KG1 (cell line): ENCODE data around the gene SLC13A3.

ENCODE experiments used
- DNase-seq: peaks from one replicate; lab custom pipeline; 2025; lab: John Stamatoyannopoulos, UW

SLC13A3 gene, protein sequence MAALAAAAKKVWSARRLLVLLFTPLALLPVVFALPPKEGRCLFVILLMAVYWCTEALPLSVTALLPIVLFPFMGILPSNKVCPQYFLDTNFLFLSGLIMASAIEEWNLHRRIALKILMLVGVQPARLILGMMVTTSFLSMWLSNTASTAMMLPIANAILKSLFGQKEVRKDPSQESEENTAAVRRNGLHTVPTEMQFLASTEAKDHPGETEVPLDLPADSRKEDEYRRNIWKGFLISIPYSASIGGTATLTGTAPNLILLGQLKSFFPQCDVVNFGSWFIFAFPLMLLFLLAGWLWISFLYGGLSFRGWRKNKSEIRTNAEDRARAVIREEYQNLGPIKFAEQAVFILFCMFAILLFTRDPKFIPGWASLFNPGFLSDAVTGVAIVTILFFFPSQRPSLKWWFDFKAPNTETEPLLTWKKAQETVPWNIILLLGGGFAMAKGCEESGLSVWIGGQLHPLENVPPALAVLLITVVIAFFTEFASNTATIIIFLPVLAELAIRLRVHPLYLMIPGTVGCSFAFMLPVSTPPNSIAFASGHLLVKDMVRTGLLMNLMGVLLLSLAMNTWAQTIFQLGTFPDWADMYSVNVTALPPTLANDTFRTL

DNA sequence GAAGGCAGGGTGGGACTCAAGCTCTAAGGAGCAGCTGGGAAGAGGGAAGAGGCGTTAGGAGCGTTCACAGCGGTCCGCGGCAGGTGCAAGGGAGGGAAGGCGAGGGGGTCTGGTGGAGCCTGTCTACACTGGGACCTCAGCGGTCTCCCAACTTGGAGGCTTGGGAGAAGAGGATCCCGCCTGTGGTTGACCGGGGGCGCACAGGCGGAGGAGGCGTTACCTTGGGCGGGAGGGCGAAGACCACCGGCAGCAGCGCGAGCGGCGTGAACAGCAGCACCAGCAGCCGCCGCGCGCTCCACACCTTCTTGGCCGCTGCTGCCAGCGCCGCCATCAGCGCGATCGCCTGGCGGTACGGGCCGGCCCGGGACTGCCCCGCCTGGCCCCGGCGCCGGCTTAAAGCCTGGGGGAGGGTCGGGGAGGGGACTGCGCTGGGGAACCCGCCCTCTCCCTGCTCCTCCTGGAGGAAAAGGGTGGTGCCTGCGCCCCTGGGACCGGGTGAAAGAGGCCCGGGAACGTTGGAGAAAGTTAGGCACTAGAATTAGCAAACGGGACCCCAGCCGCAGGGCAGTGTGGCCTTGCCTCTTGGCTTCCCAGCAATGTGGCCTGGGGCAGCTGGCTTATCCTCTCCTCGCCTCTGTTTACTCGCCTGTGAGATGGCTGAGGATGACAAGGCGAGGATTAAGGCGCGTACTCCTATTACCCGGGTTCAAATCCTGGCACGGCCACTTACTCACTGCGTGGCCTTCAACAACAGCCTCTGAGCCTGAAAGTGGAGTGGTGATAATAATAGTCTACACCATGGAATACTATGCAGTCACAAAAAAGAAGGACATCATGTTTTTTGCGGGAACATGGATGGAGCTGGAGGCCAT, at the start of gene SLC13A3:
Gene SLC13A3, minus strand, starts transcription at position 369 of the 872 bp plus-strand sequence. Its CDS starts 38 bp downstream, at position 331.
- no peak for DNase-seq

DNA sequence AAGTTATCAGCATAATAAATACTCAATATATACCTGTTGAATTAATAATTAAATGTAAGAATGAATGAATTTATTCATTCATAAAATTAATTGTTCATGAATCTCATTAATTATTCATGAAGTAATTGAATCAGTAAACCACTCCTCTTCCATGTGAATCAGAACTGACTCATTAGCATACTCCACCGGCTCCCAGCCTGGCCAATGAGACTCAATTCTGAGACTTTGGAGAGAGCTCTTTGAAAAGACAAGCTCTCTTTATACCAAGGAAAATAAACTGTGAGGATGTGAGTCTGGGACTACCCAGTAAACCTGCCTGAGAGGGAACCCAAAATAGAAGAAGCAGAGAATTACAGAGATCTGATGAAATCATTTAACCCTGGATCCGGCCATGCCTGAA, 49.8 kb upstream of the SLC13A3 start:
- no peak for DNase-seq

DNA sequence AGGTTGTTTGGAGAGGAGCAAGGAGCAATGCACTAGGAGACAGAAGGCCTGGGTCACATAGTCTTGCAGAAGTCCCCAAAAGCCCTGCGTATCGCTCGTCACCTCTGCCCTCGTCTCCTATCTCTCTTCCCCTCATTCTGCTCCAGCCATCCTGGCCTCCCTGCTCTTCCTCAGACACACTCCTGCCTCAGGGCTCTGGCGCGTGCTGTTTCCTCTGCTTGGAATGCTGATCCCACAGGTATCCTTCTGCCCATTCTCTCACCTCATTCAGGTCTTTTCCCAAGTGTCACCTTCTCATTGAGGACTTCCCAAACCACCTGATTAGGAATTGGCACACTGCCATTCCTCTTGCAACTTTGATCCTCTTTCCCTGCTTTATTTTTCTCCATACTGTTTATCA, 49.2 kb upstream of the SLC13A3 start:
- no peak for DNase-seq

DNA sequence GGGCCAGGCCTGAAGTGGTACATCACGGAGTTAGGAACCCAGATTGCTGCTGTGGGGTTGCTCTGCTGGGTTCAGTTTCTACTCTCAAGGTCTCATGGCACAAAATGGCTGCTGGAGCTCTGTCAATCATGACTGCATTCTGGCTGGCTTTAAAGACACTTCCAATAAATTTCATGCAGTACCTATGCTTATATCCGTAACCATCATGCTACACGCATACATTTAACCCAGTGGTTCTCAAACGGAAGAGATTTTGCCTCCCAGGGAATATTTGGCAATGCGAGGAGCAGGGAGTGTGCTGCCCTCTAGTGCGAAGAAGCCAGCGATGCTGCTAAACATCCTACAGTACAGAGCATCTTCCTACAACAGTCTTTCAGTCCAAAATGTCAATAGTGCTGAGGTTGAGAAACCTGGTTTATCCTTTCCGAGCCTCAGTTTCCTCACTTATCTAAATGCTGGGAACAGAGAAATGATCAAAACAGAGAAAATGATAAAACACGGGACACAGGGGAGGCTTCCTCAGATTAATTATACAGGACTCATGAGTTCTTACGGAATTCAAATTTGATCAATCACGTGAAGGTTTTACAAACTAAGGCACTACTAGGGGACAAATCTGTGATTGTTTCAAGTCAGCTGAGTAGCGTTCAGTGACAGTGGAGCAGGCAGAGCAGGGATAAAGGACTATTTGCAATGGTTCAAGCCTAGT, 48.5 kb upstream of the SLC13A3 start:
- no peak for DNase-seq

DNA sequence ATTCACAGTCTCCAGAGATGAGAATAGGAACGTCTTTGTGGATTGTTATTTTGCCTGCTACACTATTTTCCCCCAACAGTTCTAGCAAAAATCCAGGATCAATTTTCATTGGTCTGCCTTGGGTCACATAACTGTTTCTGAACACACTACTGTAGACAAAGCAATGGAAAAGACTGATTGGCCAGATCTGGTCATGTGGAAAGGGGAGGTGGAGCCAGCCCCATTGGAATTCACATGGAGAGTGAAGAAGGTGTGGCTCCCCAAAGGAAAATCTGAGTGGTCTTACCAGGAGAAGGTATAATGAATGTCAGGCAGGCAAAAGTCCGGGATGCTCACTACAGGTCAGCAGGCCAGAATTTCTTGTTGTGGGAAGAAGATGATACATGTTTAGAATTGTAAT, 47.5 kb upstream of the SLC13A3 start:
- no peak for DNase-seq

DNA sequence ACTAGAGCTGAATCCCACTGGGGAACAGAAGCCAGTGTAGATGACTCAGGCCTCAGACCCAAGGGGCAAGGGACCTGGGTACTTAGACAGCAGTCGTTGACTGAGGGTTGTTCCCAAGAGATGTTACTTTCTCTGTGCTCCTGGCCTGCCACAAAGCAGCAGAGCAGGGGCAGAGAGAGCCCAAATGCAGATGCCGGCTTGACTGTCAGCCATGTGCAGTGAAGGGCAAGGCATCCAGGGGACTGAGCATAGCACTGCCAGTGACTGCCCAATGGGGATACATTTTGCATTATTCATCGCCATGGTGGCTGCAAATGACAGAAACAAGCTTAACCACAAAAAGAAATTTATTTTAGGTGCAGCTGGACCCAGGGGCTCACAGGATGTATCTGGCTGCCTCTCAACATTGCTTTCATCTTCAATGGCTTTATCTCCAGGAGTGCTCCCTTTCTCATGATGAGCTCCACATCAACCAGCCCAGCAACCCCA, 45.6 kb upstream of the SLC13A3 start:
- no peak for DNase-seq

DNA sequence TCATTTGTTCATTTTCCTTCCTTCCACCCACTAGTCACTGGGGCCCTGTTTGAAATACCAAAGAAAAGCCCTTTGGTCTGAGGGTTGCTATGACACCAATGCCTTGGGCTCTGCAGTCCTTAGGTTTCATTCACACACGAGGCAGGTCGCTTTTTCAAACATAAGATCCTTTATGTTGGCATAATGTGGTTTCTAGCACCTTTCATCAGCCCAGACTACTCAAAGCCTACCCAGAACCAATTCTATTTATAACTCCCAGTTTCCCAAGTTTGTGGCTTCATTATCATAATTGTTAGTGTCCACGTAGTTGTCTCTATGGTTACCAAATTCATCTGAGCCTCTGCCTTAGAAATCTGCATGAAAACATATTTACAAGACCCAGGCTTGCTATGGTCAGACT, 44.6 kb upstream of the SLC13A3 start:
- DNase-seq, result no peak

DNA sequence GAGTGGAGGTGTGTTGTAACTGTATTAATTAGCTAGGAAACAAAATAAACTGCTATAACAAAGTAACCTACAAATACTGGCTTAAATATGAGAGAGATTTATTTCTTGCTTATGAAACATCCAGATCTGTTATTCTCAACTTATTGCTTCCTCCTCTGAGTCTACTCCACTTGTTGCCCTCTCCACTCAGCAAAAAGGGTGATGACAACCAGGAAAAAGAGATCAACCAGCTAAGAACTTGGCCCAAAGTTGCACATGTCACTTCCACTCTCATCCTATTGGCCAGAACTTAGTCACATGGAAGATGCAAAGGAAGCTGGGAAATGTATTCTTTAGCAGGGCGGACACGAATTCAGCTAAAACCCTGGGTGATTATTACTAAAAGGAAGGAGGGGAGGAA, 43.2 kb upstream of the SLC13A3 start:
- DNase-seq, result no peak

DNA sequence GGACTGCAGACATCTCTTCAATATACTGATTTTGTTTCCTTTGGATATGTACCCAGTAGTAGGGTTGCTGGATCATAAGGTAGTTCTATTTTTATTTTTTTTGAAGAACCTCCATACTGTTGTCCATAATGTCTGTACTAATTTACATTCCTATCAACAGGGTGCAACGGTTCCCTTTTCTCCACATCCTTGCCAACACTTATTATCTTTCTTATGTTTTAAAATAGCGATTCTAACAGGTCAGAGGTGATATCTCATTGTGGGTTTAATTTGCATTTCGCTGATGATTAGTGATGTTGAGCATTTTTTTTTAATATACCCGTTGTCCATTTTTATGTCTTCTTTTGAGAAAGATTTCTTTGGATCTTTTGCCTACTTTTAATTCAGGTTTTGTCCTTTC, 39.9 kb upstream of the SLC13A3 start:
- no peak for DNase-seq

DNA sequence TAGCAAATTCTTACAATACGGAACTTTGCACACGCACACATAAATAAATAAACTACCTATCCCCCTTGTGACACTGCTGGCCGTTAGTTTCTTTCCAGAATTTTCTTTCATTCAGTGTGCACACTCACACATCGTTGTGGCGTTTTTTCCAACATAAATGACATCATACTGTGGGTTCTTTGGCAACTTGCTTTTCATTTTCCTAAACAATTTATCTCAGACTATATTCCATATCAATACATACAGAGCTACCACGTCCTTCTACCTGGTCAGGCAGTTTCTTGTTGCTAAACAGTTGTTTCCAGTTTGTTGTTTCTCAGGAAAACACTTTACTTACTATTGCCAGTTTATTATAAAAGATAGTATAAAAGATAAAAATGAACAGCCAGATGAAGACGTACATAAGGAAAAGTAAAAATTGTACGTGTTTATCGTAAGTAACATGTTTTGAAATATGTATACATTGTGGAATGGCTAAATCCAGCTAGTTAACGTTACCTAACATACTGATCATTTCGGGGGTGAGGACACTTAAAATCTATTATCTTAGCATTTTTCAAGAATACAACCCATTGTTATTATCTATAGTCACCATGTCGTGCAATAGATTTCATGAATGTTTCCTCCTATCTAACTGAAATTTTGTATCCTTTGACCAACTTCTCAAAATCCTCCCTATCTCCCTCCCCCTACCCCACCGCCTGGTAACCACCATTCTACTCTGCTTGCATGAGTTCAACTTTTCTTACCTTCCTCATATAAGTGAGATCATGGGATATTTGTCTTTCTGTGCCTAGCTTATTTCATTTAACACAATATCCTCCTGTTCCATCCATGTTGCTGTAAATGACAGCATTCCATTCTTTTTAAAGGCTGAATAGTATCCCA, 39.2 kb upstream of the SLC13A3 start:
- no peak for DNase-seq

DNA sequence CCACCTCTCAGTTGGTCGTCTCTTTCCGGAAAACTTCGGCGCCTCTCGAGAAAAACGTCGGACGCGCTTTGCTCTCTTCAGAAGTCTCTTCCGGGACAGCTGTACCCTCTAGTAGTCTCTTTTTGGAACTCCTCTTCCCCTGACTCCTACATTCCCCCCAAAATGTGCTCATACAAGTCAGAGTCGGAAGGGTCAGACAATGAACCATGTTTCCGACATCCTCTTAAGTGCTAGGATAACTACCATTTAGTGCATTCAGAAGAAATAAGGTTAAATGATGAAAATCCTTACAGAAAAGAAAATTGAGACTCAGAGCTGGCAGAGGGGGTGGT, 38.5 kb upstream of the SLC13A3 start:
- DNase-seq, result no peak

DNA sequence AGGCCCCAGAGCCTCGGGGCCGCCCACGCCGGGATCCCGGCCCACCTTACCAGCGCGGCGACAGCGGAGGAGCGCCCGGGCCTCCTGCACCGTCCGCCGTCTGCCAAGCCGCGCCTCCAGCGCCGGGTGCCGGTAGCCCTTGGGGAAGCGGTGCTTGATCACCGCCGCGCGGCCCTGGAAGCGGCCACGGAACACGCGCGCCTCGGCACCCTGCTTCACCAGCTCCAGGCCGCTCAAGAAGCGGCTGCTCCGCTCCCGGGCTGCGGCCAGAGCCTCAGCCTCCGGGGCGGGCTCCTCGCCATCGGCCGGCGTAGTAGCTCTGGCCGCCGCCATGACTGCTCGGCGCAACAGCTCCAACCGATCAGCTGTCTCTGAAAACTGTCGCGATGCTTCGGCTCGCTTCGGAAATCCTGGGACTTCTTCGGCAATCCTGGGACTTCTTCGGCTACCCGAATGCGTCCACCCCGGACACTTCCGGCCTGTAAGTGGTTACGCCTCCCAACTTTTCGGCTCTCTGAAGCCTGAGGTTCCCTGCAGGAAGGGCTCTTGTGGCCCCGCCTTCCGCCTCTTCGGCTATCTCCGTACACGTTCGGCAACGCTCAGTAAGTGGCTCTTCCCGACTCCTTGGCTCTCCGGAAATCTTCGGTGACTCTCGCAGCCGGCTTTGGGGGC, 38.0 kb upstream of the SLC13A3 start, which contains the start of gene TP53RK:
Gene TP53RK, minus strand, starts transcription at position 363 of the 672 bp plus-strand sequence. Its CDS starts 30 bp downstream, at position 333.
- peak; percentile 98 for DNase-seq

DNA sequence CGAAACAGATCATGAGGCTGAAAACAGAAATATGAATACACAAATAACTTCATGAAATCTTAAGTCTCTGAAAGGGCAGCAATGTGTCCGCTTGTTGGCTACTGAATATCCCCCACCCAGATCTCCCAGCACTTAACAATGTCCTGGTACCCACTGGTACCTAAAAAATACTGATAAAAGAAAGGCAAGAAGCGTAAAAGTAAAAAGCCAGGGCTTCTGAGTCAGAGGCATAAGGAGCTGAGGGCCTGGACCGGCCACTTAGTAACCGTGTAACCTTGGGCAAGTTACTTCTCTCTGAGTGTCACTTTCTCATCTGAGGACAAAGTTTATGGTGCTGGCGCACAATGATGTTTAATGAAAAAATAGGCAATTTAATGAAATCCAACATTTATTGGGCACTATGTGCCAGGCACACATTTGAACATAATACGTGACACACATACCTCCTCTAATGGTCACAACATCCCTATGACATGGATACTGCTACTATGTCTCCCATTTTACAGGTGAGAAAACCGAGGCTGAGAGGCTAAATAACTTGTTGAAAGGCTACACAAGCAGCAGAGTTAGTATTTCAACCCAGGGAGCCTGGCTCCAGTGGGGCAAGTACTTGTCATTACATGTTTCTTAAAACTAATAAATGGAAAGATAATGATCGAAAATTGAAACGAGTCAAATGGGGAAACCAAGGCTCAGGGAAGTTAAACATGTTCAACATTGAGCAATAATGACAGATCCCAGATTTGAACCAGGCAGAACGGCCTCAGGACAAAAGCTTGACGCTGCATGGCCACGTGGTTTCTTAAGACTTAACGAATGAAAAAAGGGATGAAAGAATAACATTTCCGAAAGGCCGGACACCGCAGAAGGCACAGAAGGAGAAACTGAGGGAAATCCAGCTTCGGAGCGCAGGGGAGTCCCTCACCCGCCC, 37.2 kb upstream of the SLC13A3 start:
- DNase-seq, result no peak

DNA sequence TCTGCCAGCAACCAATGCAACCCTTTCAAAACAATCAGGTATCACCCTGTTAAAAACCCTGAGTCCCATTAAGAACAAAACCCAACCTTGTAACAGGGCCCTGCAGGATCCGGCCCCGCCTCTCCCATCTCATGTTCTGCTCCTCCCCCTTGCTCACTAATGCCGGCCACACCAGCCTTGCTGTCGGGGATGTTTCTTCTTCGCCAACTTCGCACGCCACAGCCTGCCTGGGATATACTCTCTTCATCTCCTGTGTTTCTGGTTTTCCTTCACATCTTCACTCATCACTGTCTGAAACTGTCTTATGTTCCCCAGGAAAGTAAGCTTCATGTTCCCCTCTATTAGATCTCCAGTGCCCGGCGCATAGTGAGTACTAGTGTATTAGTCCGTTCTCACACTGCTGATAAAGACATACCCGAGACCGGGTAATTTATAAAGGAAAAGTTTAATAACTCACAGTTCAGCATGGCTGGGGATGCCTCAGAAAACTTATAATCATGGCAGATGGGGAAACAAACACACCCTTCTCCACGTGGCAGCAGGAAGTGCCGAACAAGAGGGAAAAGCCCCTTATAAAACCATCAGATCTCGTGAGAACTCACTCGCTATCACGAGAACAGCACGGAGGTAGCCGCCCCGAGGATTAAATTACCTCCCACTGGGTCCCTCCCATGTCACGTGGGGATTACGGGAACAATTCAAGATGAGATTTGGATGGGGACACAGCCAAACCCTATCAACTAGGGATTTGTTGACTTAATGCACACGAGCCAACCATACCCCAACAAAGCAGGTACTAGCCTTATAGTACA, 32.9 kb upstream of the SLC13A3 start:
- no peak for DNase-seq

DNA sequence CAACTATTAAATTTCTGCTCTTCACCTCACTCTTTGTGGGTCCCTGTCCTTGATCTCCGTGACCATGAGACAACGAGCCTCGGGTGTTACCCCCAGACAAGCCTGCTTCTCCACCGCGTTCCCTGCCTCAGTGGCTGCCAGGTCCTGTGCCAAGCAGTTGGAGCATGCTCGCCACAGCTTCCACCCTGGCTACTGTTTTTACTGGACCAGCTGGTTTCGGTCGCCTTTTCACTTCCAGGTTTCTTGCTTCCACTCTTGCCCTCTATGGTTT, 32.3 kb upstream of the SLC13A3 start:
- no peak for DNase-seq

DNA sequence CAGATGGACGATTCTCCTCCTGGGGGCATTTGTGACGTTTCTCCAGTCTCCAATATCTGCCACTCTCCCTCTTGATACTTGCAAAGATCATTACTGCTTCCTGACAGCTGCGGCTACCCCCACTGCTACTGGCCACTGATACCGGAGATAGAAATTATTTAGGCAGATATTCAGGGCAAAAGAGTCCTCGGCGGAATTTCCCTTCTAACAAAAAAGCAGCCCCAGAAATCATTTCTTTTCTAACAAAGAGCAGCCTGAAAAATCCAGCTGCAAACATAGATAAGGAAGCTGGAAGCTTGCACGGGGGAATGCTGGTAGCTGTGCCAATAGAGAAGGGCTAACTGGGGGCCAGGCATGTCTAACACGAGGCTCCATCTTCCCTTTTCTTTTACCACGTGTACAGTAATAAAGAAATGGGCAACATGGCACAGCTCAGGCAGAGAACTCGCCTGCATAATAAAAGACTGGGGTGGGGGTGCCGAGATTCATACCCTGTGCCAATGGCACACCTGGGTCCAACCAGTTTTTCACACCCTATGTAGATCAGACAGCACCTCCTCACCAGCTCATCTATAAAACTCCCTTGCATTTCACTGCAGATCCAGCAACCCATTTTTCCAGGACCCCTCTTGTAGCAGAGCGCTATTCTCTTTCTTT, 31.9 kb upstream of the SLC13A3 start:
- no peak for DNase-seq

DNA sequence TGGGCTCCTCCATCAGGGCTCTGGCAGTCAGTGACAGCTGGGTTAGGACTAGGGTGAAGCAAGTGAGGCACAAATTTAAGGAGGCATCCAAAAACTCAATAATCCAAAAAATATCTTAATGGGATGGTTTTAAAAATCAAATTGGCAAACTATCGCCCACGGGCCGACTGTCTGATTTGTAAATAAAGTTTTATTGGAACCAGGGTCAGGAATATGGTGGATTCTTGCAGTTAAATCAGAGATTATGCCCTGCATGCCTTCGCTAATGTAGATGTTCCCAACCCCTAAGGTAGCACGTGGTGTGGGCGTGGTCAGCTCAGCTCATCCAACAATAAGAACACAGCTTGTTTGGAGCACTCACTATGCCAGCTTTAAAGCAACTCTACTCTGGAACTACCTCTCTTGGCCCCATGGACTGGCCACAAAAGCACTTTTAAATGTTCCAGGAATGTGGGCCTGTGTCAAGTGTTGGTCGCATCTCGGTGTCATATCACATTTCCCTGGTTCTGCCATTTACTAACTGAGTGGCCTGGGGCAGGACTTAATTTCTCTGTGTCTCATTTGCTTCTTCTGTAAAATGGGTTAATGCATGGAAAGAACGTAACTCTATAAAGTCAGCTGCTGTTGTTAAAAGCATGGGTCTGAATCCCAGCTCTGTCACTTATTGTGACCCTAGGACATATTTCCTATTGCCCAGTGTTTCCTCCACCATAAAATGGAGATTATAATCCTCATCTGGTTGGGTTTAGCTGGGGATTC, 31.0 kb upstream of the SLC13A3 start:
- no peak for DNase-seq
